HEK293T (cell line): Measurements from ENCODE around the gene MLX.

ENCODE experiments used
- CTCF ChIA-PET: fragments of 350-600 bp; formaldehyde crosslinking; extraction: SDS; loops from one replicate; lab custom pipeline; 2021; ENCODE audit warnings: antibody characterized with exemption, inconsistent platforms; lab: Yijun Ruan, JAX
- POLR2A ChIA-PET: fragments of 350-600 bp; formaldehyde crosslinking; extraction: SDS; loops from one replicate; lab custom pipeline; 2020; ENCODE audit warnings: antibody characterized with exemption, inconsistent platforms; lab: Yijun Ruan, JAX
- DNase-seq: peaks from one replicate; pipeline ENCODE4 v3.0.0; 2012; ENCODE audit warnings: mixed read lengths; ENCODE audit errors: extremely low spot score
- ARNT ChIP-seq: fragments of 450-650 bp; IDR thresholded peaks from 2 replicates; pipeline ENCODE4 v1.6.1; 2017; ENCODE audit warnings: mild to moderate bottlenecking
- BHLHE40 ChIP-seq: fragments of 450-650 bp; IDR thresholded peaks from 2 replicates; pipeline ENCODE4 v1.6.1; 2016; ENCODE audit warnings: mild to moderate bottlenecking, moderate library complexity, borderline replicate concordance
- CTBP1 ChIP-seq: fragments of 450-650 bp; IDR thresholded peaks from 2 replicates; pipeline ENCODE4 v1.6.1; 2016; ENCODE audit warnings: borderline replicate concordance
- ELF4 ChIP-seq: fragments of 450-650 bp; IDR thresholded peaks from 2 replicates; pipeline ENCODE4 v1.6.1; 2017; ENCODE audit warnings: antibody characterized with exemption
- FOXA1 ChIP-seq: fragments of 450-650 bp; IDR thresholded peaks from 2 replicates; pipeline ENCODE4 v1.6.1; 2016; ENCODE audit warnings: mild to moderate bottlenecking
- FOXK2 ChIP-seq: fragments of 450-650 bp; IDR thresholded peaks from 2 replicates; pipeline ENCODE4 v1.6.1; 2016; ENCODE audit warnings: mild to moderate bottlenecking
- FOXM1 ChIP-seq: fragments of 450-650 bp; IDR thresholded peaks from 2 replicates; pipeline ENCODE4 v1.6.1; 2017; ENCODE audit warnings: mild to moderate bottlenecking, borderline replicate concordance
- HDGF ChIP-seq: fragments of 450-650 bp; IDR thresholded peaks from 2 replicates; pipeline ENCODE4 v1.6.1; 2017; ENCODE audit warnings: antibody characterized with exemption, borderline replicate concordance
- L3MBTL2 ChIP-seq: fragments of 450-650 bp; conservative IDR thresholded peaks from 2 replicates; pipeline ENCODE4 v1.6.1; 2016; ENCODE audit warnings: mild to moderate bottlenecking
- LEF1 ChIP-seq: fragments of 450-650 bp; IDR thresholded peaks from 2 replicates; pipeline ENCODE4 v1.6.1; 2017; ENCODE audit warnings: mild to moderate bottlenecking, borderline replicate concordance
- NFRKB ChIP-seq: fragments of 450-650 bp; IDR thresholded peaks from 2 replicates; pipeline ENCODE4 v1.6.1; 2016; ENCODE audit warnings: mild to moderate bottlenecking, moderate library complexity
- PKNOX1 ChIP-seq: fragments of 450-650 bp; IDR thresholded peaks from 2 replicates; pipeline ENCODE4 v1.6.1; 2016
- SP1 ChIP-seq: fragments of 450-650 bp; IDR thresholded peaks from 2 replicates; pipeline ENCODE4 v1.6.1; 2017
- SUZ12 ChIP-seq: fragments of 450-650 bp; IDR thresholded peaks from 2 replicates; pipeline ENCODE4 v1.6.1; 2016; ENCODE audit warnings: mild to moderate bottlenecking
- TARDBP ChIP-seq: fragments of 450-650 bp; IDR thresholded peaks from 2 replicates; pipeline ENCODE4 v1.6.1; 2016
- ZNF384 ChIP-seq: fragments of 450-650 bp; IDR thresholded peaks from 2 replicates; pipeline ENCODE4 v1.6.1; 2016

MLX gene

GRCh38 chr17:42578282-42578869 lies 11.5 kb downstream of the MLX start:
- CTCF ChIA-PET: interaction anchor here (0.5 to 3.5 kb wide), 34 partner anchors 9 to 360 kb away, joined by 3 to 43 read pairs (median 4); partner anchors contain the start of genes BECN1, CNTNAP1, MLX and PLEKHH3
- TF ChIP-seq ELF4 (no peak), ZNF384 (peak; percentile 96)
- POLR2A ChIA-PET: interaction anchor here (0.6 to 6.4 kb wide), 26 partner anchors 8 to 246 kb away, joined by 3 to 122 read pairs (median 6); partner anchors contain the start of genes BECN1, CCR10, CNTNAP1 and MLX
- peak; percentile 85 for DNase-seq

GRCh38 chr17:42579794-42580551 lies 13.1 kb downstream of the MLX start:
- TF ChIP-seq LEF1: no peak
- no peak for TF ChIP-seq FOXA1
- no peak for TF ChIP-seq NFRKB
- TF ChIP-seq SP1: no peak
- ChIA-PET CTCF (interaction anchor here (0.5 to 3.5 kb wide), 2 partner anchors 100 to 339 kb away, joined by 3 to 43 read pairs; no protein-coding TSS in a partner anchor), POLR2A (interaction anchor here (0.6 to 6.4 kb wide), 8 partner anchors 12 to 899 kb away, joined by 3 to 122 read pairs (median 4); partner anchors contain the start of genes CCR10, CNTNAP1, PLEKHH3 and RETREG3)
- no peak for DNase-seq

- TF ChIP-seq SP1 (no peak), SUZ12 (no peak), FOXM1 (no peak), HDGF (no peak), CTBP1 (no peak), FOXA1 (no peak), ARNT (no peak), ZNF384 (no peak), L3MBTL2 (no peak)
- ChIA-PET POLR2A (interaction anchor here (1.2 to 1.5 kb wide), 5 partner anchors 8 to 95 kb away, joined by 3 to 5 read pairs (median 3); partner anchors contain the start of genes MLX, PLEKHH3, RETREG3 and TUBG1), CTCF (no interaction called here)
- DNase-seq: no peak
Measured at GRCh38 chr17:42581744-42582270, 14.9 kb downstream of the MLX start.

GRCh38 chr17:42584880-42585279 lies 18.0 kb downstream of the MLX start:
- ChIA-PET POLR2A (no interaction called here), CTCF (no interaction called here)
- no peak for DNase-seq
- TF ChIP-seq LEF1: no peak

- ChIA-PET CTCF (no interaction called here), POLR2A (interaction anchor here (1.0 to 1.4 kb wide), 2 partner anchors 23 to 24 kb away, joined by 3 to 4 read pairs; partner anchors contain the start of genes RETREG3 and TUBG1)
Measured at GRCh38 chr17:42585353-42585752, 18.5 kb downstream of the MLX start.

GRCh38 chr17:42586514-42587230 lies 19.8 kb downstream of the MLX start:
- CTCF ChIA-PET: interaction anchor here (1.5 to 1.7 kb wide), 2 partner anchors 8 to 177 kb away, joined by 4 to 7 read pairs; no protein-coding TSS in a partner anchor
- no peak for DNase-seq
- TF ChIP-seq LEF1: no peak
- no peak for TF ChIP-seq FOXK2
- TF ChIP-seq ZNF384: no peak
- TF ChIP-seq PKNOX1: no peak
- TF ChIP-seq SUZ12: no peak
- no peak for TF ChIP-seq FOXA1
- POLR2A ChIA-PET: interaction anchor here (0.8 to 2.2 kb wide), 3 partner anchors 21 to 50 kb away, joined by 3 to 11 read pairs (median 4); partner anchors contain the start of genes RETREG3 and TUBG1

More at GRCh38 chr17:42585353-42585752, 18.5 kb downstream of the MLX start:
- no peak for DNase-seq
- TF ChIP-seq HDGF (no peak), FOXK2 (no peak), FOXA1 (no peak), ZNF384 (no peak), FOXM1 (no peak), NFRKB (no peak), LEF1 (no peak), CTBP1 (no peak), PKNOX1 (no peak), L3MBTL2 (no peak), ELF4 (no peak), BHLHE40 (no peak), SUZ12 (no peak), ARNT (no peak), SP1 (no peak), TARDBP (no peak)
